Activated CD8-positive, alpha-beta memory T cell treated with anti-CD3 and anti-CD28 coated beads for 36 hours (primary cell): ENCODE results near the gene PEX7. TPM values are rescaled to one million over a fixed set of nuclear protein-coding genes. Genes with fewer than 3 reads are reported as not detected.
"Not testable (repeated sequence)": the region's sequence is repeated elsewhere in the genome, so short reads cannot be mapped to it uniquely, and the experiment has no call there.

ENCODE experiments used
- CTCF ChIA-PET: fragments of 350-600 bp; sonication (Branson Sonifier 250); formaldehyde crosslinking; loops from one replicate; lab custom pipeline; 2021; ENCODE audit warnings: antibody characterized with exemption; lab: Charles Lee
- POLR2A ChIA-PET: fragments of 350-600 bp; sonication (Branson Sonifier 250); formaldehyde crosslinking; loops from one replicate; lab custom pipeline; 2021; ENCODE audit warnings: antibody characterized with exemption; lab: Charles Lee
- total RNA-seq, 2 experiments: library from RNA; stranded (reverse); gene quantifications; one replicate each; pipeline ENCODE4 v1.2.3, GENCODE V29; 2021

PEX7 gene
- total RNA-seq, 2 experiments from 2014 or later, result 4.2 to 5.8 TPM

DNA sequence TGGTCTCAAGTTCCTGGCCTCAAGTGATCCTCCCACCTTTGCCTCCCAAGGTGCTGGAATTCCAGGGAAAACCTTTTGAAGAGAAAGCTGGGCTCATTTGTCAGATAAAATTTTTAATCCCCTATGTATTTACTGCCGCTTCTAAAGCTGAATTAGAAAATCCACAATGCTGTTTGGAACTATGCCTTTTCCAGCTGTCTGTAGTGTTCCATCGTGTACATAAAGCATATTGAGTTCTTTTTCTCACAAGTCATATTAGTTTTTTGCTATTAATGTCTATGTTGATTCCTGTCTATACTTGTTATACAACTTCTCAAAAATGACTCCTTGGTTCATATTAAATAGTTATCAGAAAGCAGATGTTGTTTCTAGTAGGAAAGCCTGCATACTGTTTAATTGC is 47.1 kb downstream of the PEX7 start:
- ChIA-PET POLR2A (no interaction called here), CTCF (no interaction called here)

GRCh38 chr6:136873748-136874147 is 51.4 kb downstream of the PEX7 start:
- CTCF ChIA-PET, result no interaction called here
- POLR2A ChIA-PET, result no interaction called here

DNA sequence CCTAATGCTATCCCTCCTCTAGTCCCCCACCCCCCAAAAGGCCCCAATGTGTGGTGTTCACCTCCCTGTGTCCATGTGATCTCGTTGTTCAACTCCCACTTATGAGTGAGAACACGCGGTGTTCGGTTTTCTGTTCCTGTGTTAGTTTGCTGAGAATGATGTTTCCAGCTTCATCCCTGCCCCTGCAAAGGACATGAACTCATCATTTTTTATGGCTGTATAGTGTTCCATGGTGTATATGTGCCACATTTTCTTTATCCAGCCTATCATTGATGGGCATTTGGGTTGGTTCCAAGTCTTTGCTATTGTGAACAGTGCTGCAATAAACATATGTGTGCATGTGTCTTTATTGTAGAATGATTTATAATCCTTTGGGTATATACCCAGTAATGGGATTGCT is 54.1 kb downstream of the PEX7 start:
- POLR2A ChIA-PET, CTCF ChIA-PET: not testable (repeated sequence)

GRCh38 chr6:136880748-136881460 is 58.5 kb downstream of the PEX7 start:
- POLR2A ChIA-PET, result no interaction called here
- CTCF ChIA-PET, result no interaction called here

DNA sequence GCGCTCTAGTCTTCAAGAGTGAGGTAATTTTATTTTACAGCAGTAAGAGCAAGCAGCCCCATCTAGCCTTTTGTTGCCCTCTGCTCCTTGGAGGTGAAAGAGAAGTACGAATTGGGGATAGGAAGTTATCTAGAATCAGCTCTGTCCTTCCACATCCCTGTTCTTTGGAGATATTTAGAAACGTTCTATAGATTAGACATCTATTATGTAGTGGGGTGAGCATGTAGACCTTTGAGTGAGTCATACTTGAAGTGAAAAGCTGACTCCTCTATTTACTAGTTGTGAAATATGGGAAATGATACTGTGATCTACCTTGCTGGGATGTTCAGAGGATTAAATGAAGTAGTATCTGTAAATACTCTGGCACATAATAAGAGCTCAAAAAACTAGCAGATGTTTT is 63.7 kb downstream of the PEX7 start:
- POLR2A ChIA-PET, result no interaction called here

DNA sequence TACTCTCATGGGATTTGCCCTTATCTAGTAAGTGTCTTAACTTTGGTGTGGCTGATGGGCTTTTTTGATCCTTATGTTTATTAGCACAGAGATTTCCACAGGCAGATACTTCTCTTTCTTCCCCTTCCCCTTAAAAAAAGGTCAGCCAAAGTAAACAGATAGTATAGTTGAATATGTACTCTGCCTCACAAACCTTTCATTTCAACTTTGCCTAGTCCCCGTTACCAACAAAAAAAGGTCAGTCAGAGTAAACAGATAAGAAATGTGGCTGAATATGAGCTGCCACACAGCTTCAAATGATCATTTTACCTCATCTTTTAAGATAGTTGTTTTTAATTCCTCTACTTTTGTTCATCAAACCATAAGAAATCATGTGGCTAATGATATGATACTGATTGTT is 65.6 kb downstream of the PEX7 start:
- POLR2A ChIA-PET, result no interaction called here
- CTCF ChIA-PET, result no interaction called here

More for the DNA sequence above, 63.7 kb downstream of the PEX7 start:
- CTCF ChIA-PET, result no interaction called here

DNA sequence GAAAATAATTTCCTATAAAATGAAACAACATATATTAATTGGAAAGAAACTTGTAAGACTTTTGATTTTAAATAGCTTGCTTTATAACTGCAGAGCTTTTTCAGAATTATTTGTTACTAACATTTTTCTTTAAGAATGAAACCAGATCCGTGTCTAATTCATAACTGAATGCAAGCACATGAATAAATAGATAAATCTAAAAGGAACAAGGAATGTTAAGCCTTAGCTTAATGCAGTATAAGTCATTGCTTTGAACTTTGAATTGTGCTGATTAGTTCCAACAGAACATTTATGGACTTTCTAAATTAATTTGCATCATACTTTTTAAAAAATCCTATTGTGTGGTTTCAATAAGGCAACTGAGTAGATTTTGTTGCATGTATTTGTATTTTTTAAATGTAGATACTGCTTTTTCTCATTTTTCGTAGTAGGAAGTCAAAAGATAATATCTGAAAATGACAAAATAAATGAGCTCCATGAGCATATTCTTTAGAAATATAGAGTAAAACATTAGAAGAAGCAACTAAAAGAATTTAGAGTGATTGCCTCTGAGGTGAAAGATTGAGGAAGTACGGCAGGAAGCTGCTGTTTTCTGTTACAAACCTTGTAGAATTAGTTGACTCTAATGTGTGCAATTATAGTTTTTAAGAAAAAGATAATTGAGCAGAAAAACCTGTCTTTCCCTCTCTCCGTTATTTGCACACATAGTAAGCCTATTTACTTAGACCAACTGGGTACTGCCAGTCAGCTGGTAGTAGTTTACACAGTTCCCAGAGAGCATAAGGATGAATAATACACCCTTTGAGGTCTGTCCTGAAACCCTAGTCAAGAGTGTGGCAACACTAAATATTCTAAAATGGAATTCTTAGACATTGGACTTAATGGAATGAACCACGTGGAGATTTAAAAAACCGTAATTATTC is 67.1 kb downstream of the PEX7 start:
- POLR2A ChIA-PET, result no interaction called here
- CTCF ChIA-PET, result no interaction called here

- ChIA-PET CTCF (no interaction called here), POLR2A (no interaction called here)
Measured at GRCh38 chr6:136890194-136890839, 67.9 kb downstream of the PEX7 start.

- ChIA-PET POLR2A (no interaction called here), CTCF (no interaction called here)
Measured at GRCh38 chr6:136890986-136891385, 68.6 kb downstream of the PEX7 start.

DNA sequence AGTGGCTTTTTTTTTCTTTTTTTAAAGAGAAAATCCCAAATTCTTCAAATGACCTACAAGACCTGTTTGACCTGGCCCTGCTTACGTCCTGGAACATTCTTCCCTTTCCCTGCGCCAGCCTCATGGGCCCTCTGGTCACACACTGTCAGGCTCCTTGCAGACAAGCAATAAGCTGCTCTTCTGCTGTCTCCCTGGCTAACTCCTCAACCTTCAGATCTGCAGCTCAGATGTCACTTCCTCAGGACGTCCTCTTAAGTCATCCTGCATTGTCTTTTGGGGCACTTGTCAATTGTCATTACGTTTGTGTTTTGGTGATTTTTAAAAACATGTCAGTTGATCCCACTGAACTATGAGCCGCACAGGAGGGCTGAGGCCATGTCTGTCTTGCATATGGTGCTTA is 70.8 kb downstream of the PEX7 start:
- ChIA-PET POLR2A (no interaction called here), CTCF (no interaction called here)

DNA sequence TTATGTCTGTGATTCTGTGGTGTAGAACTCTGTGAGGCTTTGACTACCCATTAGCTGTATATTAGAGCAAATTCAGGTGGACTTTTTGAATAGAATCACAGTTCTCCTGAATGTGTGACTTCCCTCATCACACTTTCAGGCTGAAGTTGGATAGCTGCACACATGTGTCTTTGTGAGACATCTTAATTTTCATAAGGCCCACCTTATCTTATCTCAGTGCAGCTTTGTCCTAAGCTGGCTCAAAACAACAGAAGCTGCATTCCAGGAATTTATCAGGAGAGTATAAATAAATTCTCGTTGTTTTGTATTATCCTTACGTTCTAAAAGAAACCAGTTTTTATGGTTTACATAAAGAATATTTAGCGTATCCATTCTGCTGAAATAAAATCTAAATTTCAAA is 73.5 kb downstream of the PEX7 start:
- POLR2A ChIA-PET, result no interaction called here
- CTCF ChIA-PET, result no interaction called here

GRCh38 chr6:136897071-136897470 is 74.7 kb downstream of the PEX7 start:
- ChIA-PET CTCF (interaction anchor here (0.8 kb wide), 1 partner anchor 86 kb away, joined by 3 read pairs; no protein-coding TSS in a partner anchor), POLR2A (no interaction called here)

DNA sequence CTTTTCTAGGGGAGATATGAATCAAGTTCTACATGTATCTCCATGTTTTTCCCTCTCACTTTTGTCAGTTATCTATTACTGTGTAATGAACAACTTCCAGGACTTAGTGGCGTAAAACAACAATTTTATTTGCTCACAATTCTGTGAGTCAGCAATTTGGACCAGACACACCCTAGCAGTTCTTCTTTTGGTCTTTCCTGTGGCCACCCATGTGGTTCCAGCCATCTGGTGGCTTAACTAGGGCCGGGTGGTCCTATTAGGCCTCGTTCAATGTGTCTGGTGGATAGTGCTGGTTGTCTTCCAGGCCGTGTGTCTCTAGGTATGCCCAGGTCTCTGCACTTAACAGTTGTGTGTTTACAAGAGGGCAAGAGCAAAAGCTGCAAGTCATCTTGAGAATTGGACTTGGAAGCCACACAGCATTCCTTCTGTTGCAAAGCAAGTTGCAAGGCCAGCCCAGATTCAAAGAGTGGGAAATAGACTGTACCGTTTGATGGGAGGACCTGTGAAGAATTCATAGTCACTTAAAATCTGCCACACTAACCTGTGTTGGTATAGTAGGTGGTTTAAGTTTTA is 78.9 kb downstream of the PEX7 start:
- ChIA-PET CTCF (no interaction called here), POLR2A (no interaction called here)

DNA sequence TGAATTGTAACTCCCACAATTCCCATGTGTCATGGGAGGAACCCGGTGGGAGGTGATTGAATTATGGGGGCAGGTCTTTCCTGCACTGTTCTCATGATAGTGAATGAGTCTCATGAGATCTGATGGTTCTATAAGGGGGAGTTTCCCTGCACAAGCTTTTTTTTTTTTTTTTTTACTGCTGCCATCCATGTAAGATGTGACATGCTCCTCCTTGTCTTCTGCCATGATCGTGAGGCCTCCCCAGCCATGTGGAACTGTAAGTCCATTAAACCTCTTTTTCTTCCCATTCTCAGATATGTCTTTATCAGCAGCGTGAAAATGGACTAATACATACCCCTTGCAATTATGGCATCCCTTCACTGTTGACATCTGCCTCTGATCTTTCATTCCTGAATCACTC is 82.1 kb downstream of the PEX7 start:
- CTCF ChIA-PET, POLR2A ChIA-PET: not testable (repeated sequence)

GRCh38 chr6:136914947-136915346 is 92.6 kb downstream of the PEX7 start:
- CTCF ChIA-PET, result no interaction called here
- POLR2A ChIA-PET, result no interaction called here

GRCh38 chr6:136918706-136919105 is 96.3 kb downstream of the PEX7 start:
- ChIA-PET CTCF (no interaction called here), POLR2A (no interaction called here)

DNA sequence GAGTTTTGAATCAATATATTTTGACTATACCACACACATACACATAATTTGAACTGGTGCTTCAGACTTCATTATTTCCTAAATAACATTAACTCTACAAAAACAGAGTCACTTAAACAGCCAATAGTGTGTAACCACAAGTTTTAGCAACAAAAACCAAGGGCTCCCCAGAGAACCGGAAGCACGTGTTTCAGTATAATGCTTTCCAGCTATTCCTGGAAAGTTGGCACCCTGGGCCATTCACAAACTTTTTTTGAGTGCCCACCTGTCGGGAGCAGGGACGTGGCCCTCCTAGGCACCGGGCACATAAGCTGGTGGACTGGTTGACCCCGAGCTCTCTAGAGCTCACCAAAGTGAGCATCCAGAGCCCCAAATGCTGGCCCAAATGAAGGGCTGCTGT is 97.8 kb downstream of the PEX7 start:
- CTCF ChIA-PET, result interaction anchor here (1.4 kb wide), 1 partner anchor 128 kb away, joined by 3 read pairs; the partner anchor contains the start of gene MAP3K5
- POLR2A ChIA-PET, result no interaction called here

- ChIA-PET CTCF (interaction anchor here (1.4 to 1.7 kb wide), 2 partner anchors 128 to 277 kb away, joined by 3 to 7 read pairs; partner anchors contain the start of gene MAP3K5), POLR2A (no interaction called here)
Measured at GRCh38 chr6:136920671-136921380, 98.4 kb downstream of the PEX7 start.

DNA sequence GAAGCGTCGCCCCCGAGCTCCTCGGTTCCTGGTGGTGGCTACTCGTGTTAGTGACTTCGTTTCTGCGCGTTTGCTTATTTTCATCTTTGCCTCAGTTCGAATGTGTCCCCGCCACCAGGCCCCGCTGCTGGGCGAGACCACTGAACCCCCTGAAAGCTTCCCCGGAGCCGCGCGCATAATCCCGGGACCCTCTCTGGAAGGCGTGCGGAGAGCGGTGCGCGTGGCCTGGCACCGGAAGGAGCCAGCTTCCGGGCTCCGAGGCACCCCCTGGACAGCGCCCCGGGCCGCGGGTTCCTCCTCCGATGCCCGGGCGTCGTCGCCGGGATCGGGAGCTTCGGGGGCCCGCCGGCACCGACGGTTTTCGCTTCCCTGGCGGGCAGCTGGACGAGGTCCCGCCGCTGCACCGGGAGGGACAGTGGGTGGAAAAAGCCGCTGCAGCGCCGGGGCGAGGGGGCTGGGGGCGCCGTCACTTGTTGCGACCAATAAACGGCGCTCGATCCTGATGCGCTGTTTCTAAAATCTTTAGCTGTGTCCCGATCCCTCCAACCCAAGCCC is 99.1 kb downstream of the PEX7 start:
- ChIA-PET POLR2A (no interaction called here), CTCF (interaction anchor here (1.1 to 1.7 kb wide), 4 partner anchors 99 to 277 kb away, joined by 3 to 7 read pairs (median 4); partner anchors contain the start of genes MAP3K5 and PEX7)
